ENCODE results near the gene CYP8B1. TPM values are rescaled to one million over a fixed set of nuclear protein-coding genes. Genes with fewer than 3 reads are reported as not detected.

The CYP8B1 gene
- total and polyA plus RNA-seq, 2 of the 13 experiments (the other 11 are each of a cell fraction or from before 2014, with no cell fraction given): 0.58 to 2.0 TPM

DNA sequence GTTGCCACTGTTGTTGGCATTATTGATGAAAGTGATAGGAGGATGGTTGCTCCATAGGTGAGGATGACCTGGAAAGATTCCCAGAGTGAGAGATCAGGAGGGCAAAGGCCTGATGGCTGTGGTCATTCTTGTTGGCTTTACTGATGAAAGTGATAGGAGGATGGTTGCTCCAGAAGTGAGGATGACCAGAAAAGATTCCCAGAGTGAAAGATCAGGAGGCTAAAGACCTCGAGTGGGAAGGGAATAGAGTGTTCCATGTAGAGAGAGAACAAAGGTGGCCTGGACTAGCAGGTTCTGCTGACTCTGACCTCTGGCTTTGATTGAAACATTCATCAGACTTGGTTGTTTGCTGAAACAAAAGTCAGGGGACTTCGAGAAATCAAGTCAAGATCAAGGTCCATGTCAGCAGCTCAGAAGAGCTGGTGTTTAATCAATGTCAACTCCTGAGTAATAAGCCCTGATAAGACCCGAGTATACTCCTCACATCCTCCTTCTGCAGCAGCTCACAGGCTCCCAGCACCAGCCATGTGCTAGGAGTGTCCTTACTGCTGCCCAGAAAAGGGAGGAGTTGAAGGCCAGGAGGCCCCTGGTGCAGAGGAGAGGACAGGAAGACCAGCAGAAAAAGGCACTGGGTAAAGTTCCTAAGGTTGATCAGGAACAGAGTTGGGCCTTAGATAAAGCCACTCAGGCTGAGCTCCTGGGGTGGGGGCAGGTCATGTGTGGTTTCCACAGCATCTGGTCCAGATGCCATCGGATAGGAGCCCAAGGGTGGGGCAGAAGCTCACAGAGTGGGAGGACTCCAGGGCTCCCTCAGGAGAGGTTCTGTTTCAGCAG, 19.9 kb downstream of the CYP8B1 start (continued):
- TF ChIP-seq, protein P1, sequence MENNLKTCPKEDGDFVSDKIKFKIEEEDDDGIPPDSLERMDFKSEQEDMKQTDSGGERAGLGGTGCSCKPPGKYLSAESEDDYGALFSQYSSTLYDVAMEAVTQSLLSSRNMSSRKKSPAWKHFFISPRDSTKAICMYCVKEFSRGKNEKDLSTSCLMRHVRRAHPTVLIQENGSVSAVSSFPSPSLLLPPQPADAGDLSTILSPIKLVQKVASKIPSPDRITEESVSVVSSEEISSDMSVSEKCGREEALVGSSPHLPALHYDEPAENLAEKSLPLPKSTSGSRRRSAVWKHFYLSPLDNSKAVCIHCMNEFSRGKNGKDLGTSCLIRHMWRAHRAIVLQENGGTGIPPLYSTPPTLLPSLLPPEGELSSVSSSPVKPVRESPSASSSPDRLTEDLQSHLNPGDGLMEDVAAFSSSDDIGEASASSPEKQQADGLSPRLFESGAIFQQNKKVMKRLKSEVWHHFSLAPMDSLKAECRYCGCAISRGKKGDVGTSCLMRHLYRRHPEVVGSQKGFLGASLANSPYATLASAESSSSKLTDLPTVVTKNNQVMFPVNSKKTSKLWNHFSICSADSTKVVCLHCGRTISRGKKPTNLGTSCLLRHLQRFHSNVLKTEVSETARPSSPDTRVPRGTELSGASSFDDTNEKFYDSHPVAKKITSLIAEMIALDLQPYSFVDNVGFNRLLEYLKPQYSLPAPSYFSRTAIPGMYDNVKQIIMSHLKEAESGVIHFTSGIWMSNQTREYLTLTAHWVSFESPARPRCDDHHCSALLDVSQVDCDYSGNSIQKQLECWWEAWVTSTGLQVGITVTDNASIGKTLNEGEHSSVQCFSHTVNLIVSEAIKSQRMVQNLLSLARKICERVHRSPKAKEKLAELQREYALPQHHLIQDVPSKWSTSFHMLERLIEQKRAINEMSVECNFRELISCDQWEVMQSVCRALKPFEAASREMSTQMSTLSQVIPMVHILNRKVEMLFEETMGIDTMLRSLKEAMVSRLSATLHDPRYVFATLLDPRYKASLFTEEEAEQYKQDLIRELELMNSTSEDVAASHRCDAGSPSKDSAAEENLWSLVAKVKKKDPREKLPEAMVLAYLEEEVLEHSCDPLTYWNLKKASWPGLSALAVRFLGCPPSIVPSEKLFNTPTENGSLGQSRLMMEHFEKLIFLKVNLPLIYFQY (CRISPR knock-in tag; IDR thresholded peaks at IDR 0.05; ENCODE audit: borderline replicate concordance): no peak
- TF ChIP-seq ZNF772 (CRISPR knock-in tag; IDR thresholded peaks at IDR 0.05) (peak; percentile 68; the same call in 1 of the 2 replicates), TAF15 (IDR thresholded peaks at IDR 0.05; ENCODE audit: low read depth, low read length, poor library complexity, severe bottlenecking) (no peak), FOXA3 (CRISPR knock-in tag; IDR thresholded peaks at IDR 0.05) (peak; percentile 89), CCDC6 (CRISPR knock-in tag; IDR thresholded peaks at IDR 0.05) (0 out of 2 replicates have a peak, but pooled peaks have one; percentile 49), CENPX (CRISPR knock-in tag; IDR thresholded peaks at IDR 0.05) (no peak), ZNF430 (CRISPR knock-in tag; IDR thresholded peaks at IDR 0.05) (no peak), CREM (IDR thresholded peaks at IDR 0.05) (peak; percentile 91), CREM (CRISPR knock-in tag; IDR thresholded peaks at IDR 0.05) (no peak), JUND (CRISPR knock-in tag; IDR thresholded peaks at IDR 0.05) (peak; percentile 80)
- TF ChIP-seq, protein P2, sequence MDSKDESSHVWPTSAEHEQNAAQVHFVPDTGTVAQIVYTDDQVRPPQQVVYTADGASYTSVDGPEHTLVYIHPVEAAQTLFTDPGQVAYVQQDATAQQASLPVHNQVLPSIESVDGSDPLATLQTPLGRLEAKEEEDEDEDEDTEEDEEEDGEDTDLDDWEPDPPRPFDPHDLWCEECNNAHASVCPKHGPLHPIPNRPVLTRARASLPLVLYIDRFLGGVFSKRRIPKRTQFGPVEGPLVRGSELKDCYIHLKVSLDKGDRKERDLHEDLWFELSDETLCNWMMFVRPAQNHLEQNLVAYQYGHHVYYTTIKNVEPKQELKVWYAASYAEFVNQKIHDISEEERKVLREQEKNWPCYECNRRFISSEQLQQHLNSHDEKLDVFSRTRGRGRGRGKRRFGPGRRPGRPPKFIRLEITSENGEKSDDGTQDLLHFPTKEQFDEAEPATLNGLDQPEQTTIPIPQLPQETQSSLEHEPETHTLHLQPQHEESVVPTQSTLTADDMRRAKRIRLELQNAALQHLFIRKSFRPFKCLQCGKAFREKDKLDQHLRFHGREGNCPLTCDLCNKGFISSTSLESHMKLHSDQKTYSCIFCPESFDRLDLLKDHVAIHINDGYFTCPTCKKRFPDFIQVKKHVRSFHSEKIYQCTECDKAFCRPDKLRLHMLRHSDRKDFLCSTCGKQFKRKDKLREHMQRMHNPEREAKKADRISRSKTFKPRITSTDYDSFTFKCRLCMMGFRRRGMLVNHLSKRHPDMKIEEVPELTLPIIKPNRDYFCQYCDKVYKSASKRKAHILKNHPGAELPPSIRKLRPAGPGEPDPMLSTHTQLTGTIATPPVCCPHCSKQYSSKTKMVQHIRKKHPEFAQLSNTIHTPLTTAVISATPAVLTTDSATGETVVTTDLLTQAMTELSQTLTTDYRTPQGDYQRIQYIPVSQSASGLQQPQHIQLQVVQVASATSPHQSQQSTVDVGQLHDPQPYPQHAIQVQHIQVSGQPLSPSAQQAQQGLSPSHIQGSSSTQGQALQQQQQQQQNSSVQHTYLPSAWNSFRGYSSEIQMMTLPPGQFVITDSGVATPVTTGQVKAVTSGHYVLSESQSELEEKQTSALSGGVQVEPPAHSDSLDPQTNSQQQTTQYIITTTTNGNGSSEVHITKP (CRISPR knock-in tag; IDR thresholded peaks at IDR 0.05; ENCODE audit: low read depth): no peak; the same call in 1 of the 2 replicates
- TF ChIP-seq, protein P3, sequence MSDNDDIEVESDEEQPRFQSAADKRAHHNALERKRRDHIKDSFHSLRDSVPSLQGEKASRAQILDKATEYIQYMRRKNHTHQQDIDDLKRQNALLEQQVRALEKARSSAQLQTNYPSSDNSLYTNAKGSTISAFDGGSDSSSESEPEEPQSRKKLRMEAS (IDR thresholded peaks at IDR 0.05): peak; percentile 88
- TF ChIP-seq, protein P4, sequence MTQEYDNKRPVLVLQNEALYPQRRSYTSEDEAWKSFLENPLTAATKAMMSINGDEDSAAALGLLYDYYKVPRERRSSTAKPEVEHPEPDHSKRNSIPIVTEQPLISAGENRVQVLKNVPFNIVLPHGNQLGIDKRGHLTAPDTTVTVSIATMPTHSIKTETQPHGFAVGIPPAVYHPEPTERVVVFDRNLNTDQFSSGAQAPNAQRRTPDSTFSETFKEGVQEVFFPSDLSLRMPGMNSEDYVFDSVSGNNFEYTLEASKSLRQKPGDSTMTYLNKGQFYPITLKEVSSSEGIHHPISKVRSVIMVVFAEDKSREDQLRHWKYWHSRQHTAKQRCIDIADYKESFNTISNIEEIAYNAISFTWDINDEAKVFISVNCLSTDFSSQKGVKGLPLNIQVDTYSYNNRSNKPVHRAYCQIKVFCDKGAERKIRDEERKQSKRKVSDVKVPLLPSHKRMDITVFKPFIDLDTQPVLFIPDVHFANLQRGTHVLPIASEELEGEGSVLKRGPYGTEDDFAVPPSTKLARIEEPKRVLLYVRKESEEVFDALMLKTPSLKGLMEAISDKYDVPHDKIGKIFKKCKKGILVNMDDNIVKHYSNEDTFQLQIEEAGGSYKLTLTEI (CRISPR knock-in tag; conservative IDR thresholded peaks at IDR 0.05): no peak
- TF ChIP-seq, protein P5, sequence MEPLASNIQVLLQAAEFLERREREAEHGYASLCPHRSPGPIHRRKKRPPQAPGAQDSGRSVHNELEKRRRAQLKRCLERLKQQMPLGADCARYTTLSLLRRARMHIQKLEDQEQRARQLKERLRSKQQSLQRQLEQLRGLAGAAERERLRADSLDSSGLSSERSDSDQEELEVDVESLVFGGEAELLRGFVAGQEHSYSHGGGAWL (CRISPR knock-in tag; IDR thresholded peaks at IDR 0.05): no peak
- TF ChIP-seq, protein P6, sequence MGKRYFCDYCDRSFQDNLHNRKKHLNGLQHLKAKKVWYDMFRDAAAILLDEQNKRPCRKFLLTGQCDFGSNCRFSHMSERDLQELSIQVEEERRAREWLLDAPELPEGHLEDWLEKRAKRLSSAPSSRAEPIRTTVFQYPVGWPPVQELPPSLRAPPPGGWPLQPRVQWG (CRISPR knock-in tag; IDR thresholded peaks at IDR 0.05; ENCODE audit: borderline replicate concordance, low read depth): no peak
- TF ChIP-seq, protein P7, sequence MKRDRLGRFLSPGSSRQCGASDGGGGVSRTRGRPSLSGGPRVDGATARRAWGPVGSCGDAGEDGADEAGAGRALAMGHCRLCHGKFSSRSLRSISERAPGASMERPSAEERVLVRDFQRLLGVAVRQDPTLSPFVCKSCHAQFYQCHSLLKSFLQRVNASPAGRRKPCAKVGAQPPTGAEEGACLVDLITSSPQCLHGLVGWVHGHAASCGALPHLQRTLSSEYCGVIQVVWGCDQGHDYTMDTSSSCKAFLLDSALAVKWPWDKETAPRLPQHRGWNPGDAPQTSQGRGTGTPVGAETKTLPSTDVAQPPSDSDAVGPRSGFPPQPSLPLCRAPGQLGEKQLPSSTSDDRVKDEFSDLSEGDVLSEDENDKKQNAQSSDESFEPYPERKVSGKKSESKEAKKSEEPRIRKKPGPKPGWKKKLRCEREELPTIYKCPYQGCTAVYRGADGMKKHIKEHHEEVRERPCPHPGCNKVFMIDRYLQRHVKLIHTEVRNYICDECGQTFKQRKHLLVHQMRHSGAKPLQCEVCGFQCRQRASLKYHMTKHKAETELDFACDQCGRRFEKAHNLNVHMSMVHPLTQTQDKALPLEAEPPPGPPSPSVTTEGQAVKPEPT (CRISPR knock-in tag; IDR thresholded peaks at IDR 0.05; ENCODE audit: low read depth): no peak

Data from HepG2 (cell line).